Measurements from ENCODE around the gene TDRD10. TPM values are rescaled to one million over a fixed set of nuclear protein-coding genes. Genes with fewer than 3 reads are reported as not detected.

Gene TDRD10
- total RNA-seq, 2 experiments from 2014 or later = not detected

- no peak overlapping the region for H3K27ac Mint-ChIP-seq
These were observed 48.6 kb downstream of the TDRD10 start for GRCh38 chr1:154550657-154551056.

DNA sequence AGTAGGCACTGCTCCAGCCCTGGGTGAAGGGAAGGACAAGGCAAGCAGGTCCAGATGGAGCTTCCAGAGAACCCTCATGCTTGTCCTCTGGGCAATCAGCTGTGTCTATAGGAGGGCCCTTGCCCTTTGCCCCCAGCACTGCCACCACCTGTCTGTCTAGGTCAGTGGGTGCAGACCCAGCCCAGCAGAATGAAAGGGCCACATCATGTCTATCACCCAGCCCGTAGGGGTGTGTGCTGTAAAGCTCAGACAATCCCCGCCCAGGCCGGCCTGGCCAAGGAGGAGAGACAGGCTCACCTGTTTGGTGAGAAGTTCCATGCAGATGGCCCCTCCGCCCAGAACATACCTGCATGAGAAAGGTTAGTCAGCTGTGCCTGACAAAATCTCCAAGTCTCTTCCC lies 49.5 kb downstream of the TDRD10 start:
- H3K36me3 Mint-ChIP-seq = peaks cover 31% of the 10 kb centered on the region
- H3K27me3 Mint-ChIP-seq = no peaks in the 10 kb centered on the region
- no peak for DNase-seq
- peaks cover 18% of the 10 kb centered on the region for H3K4me1 Mint-ChIP-seq
- H3K9me3 Mint-ChIP-seq = no peaks in the 10 kb centered on the region
- H3K27ac Mint-ChIP-seq = no peak overlapping the region
- no peak overlapping the region for H3K4me3 Mint-ChIP-seq

More at GRCh38 chr1:154550657-154551056, 48.6 kb downstream of the TDRD10 start:
- H3K9me3 Mint-ChIP-seq = no peaks in the 10 kb centered on the region
- no peaks in the 10 kb centered on the region for H3K27me3 Mint-ChIP-seq
- H3K4me1 Mint-ChIP-seq = peaks cover 10% of the 10 kb centered on the region
- no peak overlapping the region for H3K4me3 Mint-ChIP-seq
- no peak for DNase-seq
- peaks cover 25% of the 10 kb centered on the region for H3K36me3 Mint-ChIP-seq

DNA sequence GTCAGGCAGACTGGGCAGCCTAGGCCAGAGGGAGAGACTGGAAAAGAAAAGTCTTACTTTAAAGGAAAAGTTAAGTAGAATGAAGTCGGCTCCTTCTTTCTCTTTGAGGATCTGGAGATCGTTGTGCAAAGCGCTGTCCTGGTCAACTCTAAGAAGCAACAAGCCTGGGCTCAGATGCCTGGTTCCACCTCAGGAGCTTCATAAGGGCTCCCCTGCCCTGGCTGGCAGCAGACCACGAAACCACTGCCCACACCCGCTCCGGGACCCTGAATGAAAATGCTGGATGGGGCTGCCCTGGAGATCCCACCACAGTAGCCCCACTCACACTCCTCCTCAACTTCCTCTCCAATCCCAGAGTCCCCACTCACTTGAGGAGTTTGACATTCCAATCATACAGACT lies 50.0 kb downstream of the TDRD10 start:
- no peaks in the 10 kb centered on the region for H3K9me3 Mint-ChIP-seq
- peaks cover 23% of the 10 kb centered on the region for H3K4me1 Mint-ChIP-seq
- no peak for DNase-seq
- H3K4me3 Mint-ChIP-seq = no peak overlapping the region
- H3K36me3 Mint-ChIP-seq = peaks cover 32% of the 10 kb centered on the region
- H3K27me3 Mint-ChIP-seq = no peaks in the 10 kb centered on the region
- H3K27ac Mint-ChIP-seq = no peak overlapping the region

GRCh38 chr1:154553056-154554030 lies 51.3 kb downstream of the TDRD10 start:
- no peak for DNase-seq
- no peak overlapping the region for H3K4me3 Mint-ChIP-seq
- peaks cover 23% of the 10 kb centered on the region for H3K4me1 Mint-ChIP-seq
- H3K36me3 Mint-ChIP-seq = peaks cover 39% of the 10 kb centered on the region
- H3K9me3 Mint-ChIP-seq = no peaks in the 10 kb centered on the region
- H3K27ac Mint-ChIP-seq = no peak overlapping the region
- no peaks in the 10 kb centered on the region for H3K27me3 Mint-ChIP-seq

DNA sequence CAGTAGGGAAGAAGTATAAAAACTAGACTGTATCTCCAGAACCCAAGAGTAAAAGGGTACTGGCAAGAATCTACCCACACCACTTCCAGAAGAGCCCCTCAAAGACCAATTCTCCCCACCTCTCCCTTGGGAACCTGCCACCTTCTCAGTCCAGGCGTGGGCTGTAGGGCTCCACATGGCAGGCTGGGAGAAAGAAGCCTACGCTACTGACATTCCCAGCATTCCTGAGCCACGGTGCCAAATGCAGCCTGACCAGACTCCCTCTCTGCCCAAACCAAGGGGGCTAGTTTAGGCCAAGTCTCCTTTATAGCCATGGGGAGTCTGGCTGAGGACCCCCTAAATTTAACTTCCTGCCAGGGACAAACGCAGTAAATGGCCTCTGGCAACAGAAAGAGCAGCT lies 54.4 kb downstream of the TDRD10 start:
- no peak for DNase-seq
- peak overlapping the region; percentile 86 for H3K4me3 Mint-ChIP-seq
- peak overlapping the region; percentile 73 for H3K27ac Mint-ChIP-seq
- peaks cover 34% of the 10 kb centered on the region for H3K36me3 Mint-ChIP-seq
- H3K9me3 Mint-ChIP-seq = no peaks in the 10 kb centered on the region
- no peaks in the 10 kb centered on the region for H3K27me3 Mint-ChIP-seq
- peaks cover 19% of the 10 kb centered on the region for H3K4me1 Mint-ChIP-seq

- Mint-ChIP-seq H3K4me1 (peaks cover 19% of the 10 kb centered on the region), H3K27me3 (no peaks in the 10 kb centered on the region), H3K36me3 (peaks cover 34% of the 10 kb centered on the region)
These were observed 55.4 kb downstream of the TDRD10 start for GRCh38 chr1:154557248-154557938.

DNA sequence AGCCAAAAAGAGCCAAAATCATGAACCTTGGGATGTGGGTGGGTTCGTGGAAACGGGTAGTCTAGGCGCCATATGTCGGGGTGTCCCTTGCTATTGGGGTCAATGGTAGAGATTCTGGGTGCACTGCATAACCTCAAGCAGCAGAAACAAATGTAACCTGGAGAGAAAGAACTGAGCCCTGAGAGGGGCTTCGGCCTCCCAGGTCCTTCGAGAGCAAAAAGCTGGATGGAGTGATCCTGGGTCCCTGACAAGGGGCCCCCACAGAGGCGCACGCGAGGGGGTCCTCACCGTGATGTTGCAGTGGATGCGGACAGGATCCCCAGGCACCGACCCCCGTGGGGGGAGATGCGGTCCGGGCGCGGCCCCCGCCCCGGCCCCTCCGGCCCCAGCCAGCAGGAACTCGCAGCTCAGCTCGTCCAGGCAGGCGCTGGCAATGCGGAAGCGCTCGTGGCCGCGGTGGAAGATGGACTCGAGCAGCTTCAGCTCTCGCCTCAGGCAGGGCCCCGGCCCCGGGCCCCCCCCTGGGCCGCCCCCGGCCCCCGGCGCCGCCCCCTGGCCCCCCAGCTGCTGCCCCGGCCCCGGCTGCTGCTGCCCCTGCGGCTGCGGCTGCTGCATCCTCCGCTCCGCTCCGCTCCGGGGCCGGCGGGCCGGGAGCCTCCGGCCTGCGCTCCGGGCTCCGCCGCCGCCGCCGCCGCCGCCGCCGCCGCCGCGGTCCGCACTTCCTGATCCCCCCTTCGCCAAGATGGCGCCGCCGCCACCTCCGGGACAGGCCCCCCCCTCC lies 56.1 kb downstream of the TDRD10 start, which contains the start of gene UBE2Q1:
UBE2Q1 (minus strand) TSS at position 724 of the 781 bp plus-strand sequence; CDS start at position 615, 109 bp downstream.
- Mint-ChIP-seq H3K27me3 (no peaks in the 10 kb centered on the region), H3K4me3 (peak within 1 kb of the TSS; percentile 96), H3K36me3 (peaks cover 31% of the 10 kb centered on the region), H3K27ac (peak within 1 kb of the TSS; percentile 98), H3K4me1 (peaks cover 19% of the 10 kb centered on the region), H3K9me3 (no peaks in the 10 kb centered on the region)
- DNase-seq = no peak

More at GRCh38 chr1:154557248-154557938, 55.4 kb downstream of the TDRD10 start:
- Mint-ChIP-seq H3K4me3 (peak overlapping the region; percentile 86), H3K27ac (peak overlapping the region; percentile 81), H3K9me3 (no peaks in the 10 kb centered on the region)
- DNase-seq = no peak

GRCh38 chr1:154558720-154559465 lies 56.9 kb downstream of the TDRD10 start:
- peaks cover 26% of the 10 kb centered on the region for H3K36me3 Mint-ChIP-seq
- peaks cover 19% of the 10 kb centered on the region for H3K4me1 Mint-ChIP-seq
- peak overlapping the region; percentile 96 for H3K4me3 Mint-ChIP-seq
- H3K27ac Mint-ChIP-seq = peak overlapping the region; percentile 98
- DNase-seq = peak; percentile 100
- no peaks in the 10 kb centered on the region for H3K27me3 Mint-ChIP-seq
- H3K9me3 Mint-ChIP-seq = no peaks in the 10 kb centered on the region

- no peaks in the 10 kb centered on the region for H3K9me3 Mint-ChIP-seq
- peak overlapping the region; percentile 96 for H3K4me3 Mint-ChIP-seq
- H3K4me1 Mint-ChIP-seq = peaks cover 19% of the 10 kb centered on the region
- peaks cover 24% of the 10 kb centered on the region for H3K36me3 Mint-ChIP-seq
- no peaks in the 10 kb centered on the region for H3K27me3 Mint-ChIP-seq
- H3K27ac Mint-ChIP-seq = peak overlapping the region; percentile 98
- peak; percentile 83 for DNase-seq
These were observed 57.5 kb downstream of the TDRD10 start for GRCh38 chr1:154559466-154560044.

DNA sequence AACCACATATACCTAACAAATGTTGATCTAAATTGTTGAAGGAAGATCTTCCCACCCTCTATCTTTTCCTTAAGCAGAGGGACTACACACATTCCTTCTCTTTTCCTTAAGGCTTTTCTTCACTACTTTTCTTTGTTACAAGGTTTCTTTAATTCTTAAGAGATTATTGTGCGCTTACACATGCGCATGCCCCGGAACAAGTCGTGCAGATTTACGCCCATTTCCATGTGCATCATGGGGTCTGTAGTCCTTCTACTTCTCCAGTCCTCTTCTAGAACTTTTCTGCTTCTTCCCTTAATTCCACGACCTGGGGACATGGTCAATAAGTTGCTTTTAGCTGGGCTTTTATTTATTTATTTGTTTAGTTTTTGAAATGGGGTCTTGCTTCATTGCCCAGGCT lies 63.9 kb downstream of the TDRD10 start:
- H3K4me3 Mint-ChIP-seq = no peak overlapping the region
- H3K9me3 Mint-ChIP-seq = no peaks in the 10 kb centered on the region
- peaks cover 35% of the 10 kb centered on the region for H3K27me3 Mint-ChIP-seq
- H3K36me3 Mint-ChIP-seq = no peaks in the 10 kb centered on the region
- DNase-seq = no peak
- H3K4me1 Mint-ChIP-seq = peaks cover 3% of the 10 kb centered on the region
- H3K27ac Mint-ChIP-seq = no peak overlapping the region

GRCh38 chr1:154567386-154568156 lies 65.6 kb downstream of the TDRD10 start, which contains the start of gene CHRNB2:
TSS of gene CHRNB2 (plus strand) at chr1:154567778. CDS start at chr1:154568045, 267 bp downstream.
- Mint-ChIP-seq H3K27me3 (peaks cover 38% of the 10 kb centered on the region), H3K36me3 (no peaks in the 10 kb centered on the region), H3K27ac (no peak within 1 kb of the TSS), H3K9me3 (no peaks in the 10 kb centered on the region), H3K4me3 (peak within 1 kb of the TSS; percentile 37), H3K4me1 (peaks cover 3% of the 10 kb centered on the region)
- peak; percentile 82 for DNase-seq

- Mint-ChIP-seq H3K27me3 (peaks cover 38% of the 10 kb centered on the region), H3K4me1 (peaks cover 3% of the 10 kb centered on the region), H3K9me3 (no peaks in the 10 kb centered on the region), H3K36me3 (no peaks in the 10 kb centered on the region), H3K4me3 (peak overlapping the region; percentile 37), H3K27ac (no peak overlapping the region)
- DNase-seq = no peak
These were observed 66.3 kb downstream of the TDRD10 start for GRCh38 chr1:154568157-154568815.

All from activated naive CD8-positive, alpha-beta T cell treated with anti-CD3 and anti-CD28 coated beads for 36 hours (primary cell).